ENCODE measurements around the gene BAZ1B.
"Not testable (repeated sequence)": the region's sequence is repeated elsewhere in the genome, so short reads cannot be mapped to it uniquely, and the experiment has no call there.

Gene BAZ1B

GRCh38 chr7:73541722-73542121 is 19.6 kb upstream of the BAZ1B start:
- FAIRE-seq = no peak

- no peak for FAIRE-seq
Observed at GRCh38 chr7:73539709-73540108, 17.6 kb upstream of the BAZ1B start.

- FAIRE-seq = not testable (repeated sequence)
Observed at GRCh38 chr7:73538510-73538909, 16.4 kb upstream of the BAZ1B start.

- no peak for FAIRE-seq
Observed at GRCh38 chr7:73537051-73537450, 15.0 kb upstream of the BAZ1B start.

- FAIRE-seq = no peak
Observed at GRCh38 chr7:73536479-73536878, 14.4 kb upstream of the BAZ1B start.

GRCh38 chr7:73535918-73536317 is 13.8 kb upstream of the BAZ1B start:
- FAIRE-seq = not testable (repeated sequence)

- no peak for FAIRE-seq
Observed at GRCh38 chr7:73533742-73534141, 11.6 kb upstream of the BAZ1B start.

- no peak for FAIRE-seq
Observed at GRCh38 chr7:73532224-73532623, 10.1 kb upstream of the BAZ1B start.

GRCh38 chr7:73530800-73531199 is 8.7 kb upstream of the BAZ1B start:
- no peak for FAIRE-seq

- FAIRE-seq = no peak
Observed at GRCh38 chr7:73526896-73527821, 5.1 kb upstream of the BAZ1B start.

GRCh38 chr7:73526158-73526494 is 4.0 kb upstream of the BAZ1B start:
- FAIRE-seq = not testable (repeated sequence)

- FAIRE-seq = no peak
Observed at GRCh38 chr7:73521636-73522104, 423 bp downstream of the BAZ1B start.

GRCh38 chr7:73520673-73521635 is 1.1 kb downstream of the BAZ1B start:
- FAIRE-seq = no peak

GRCh38 chr7:73519867-73520672 is 2.0 kb downstream of the BAZ1B start:
- FAIRE-seq = no peak

GRCh38 chr7:73518470-73518869 is 3.6 kb downstream of the BAZ1B start:
- FAIRE-seq = no peak

GRCh38 chr7:73517241-73517995 is 4.7 kb downstream of the BAZ1B start:
- FAIRE-seq = no peak

- no peak for FAIRE-seq
Observed at GRCh38 chr7:73515178-73515577, 6.9 kb downstream of the BAZ1B start.

- no peak for FAIRE-seq
Observed at GRCh38 chr7:73512018-73512780, 9.9 kb downstream of the BAZ1B start.

GRCh38 chr7:73509463-73509862 is 12.6 kb downstream of the BAZ1B start:
- no peak for FAIRE-seq

GRCh38 chr7:73507556-73507955 is 14.5 kb downstream of the BAZ1B start:
- FAIRE-seq = no peak

- no peak for FAIRE-seq
Observed at GRCh38 chr7:73504920-73505319, 17.2 kb downstream of the BAZ1B start.
